GM19025 (cell line): ENCODE data around the gene CTNNA2.
"Not testable (repeated sequence)": the region's sequence is repeated elsewhere in the genome, so short reads cannot be mapped to it uniquely, and the experiment has no call there.

ENCODE experiments used
- ATAC-seq: cut with Tn5 transposase; IDR thresholded peaks from one replicate; pipeline ENCODE4 v1.9.1; 2021; ENCODE audit warnings: mild to moderate bottlenecking, low read depth, moderate library complexity; ENCODE audit not compliant: unreplicated experiment

The CTNNA2 gene

DNA sequence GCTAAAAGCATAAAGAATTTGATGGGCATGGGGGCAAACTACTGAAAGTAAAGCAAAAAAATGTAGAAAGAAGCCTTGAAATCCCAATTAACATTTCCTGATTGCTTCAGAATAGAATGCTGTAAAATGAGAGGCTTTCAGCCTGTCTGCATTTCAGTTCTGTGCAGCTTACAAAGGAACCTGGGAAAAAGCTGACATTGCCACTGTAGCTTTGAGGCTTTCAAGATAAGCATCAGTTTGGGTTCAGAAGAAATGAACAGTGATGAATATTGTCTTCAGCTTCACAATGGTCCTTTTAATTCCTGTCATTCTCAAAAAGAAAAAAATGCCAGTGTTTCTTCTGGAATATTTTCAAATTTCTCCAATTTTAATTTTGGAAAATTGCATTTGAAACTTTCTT lies 549.0 kb downstream of the CTNNA2 start:
- no peak for ATAC-seq

GRCh38 chr2:80062298-80062697 lies 549.4 kb downstream of the CTNNA2 start:
- ATAC-seq: no peak

DNA sequence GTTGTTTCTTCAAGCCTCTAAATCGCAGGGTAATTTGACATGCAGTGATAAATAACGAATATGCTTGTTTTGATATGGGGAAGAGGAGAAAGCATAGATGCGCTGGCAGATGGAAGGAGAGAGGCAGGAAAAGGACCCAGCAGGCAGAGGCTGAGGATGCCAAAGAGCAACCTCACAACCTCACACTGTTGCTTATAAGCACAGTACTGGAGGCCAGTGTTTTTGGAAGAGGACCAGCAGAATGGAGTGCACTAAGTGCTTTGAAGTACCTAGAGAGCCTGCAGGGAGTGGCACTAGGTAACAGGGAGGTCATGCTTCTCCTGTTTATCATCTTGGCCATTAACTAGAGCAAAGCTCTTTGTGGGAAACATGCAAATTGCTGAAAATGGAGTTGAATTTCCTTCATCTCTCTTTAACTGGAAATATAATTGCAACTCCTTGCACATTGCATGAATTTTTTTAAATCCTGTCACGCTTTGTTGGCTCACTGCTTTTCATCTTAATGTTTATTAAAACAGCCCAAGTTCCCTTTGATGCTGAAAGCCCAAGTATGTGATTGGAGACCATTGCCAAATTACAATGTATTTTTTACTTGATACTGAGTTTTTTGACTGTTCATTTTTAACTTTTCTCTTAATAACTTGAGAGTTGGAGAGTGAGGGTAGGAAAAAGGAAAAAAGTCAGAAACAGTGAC lies 555.3 kb downstream of the CTNNA2 start:
- ATAC-seq: no peak

- ATAC-seq: no peak
Measured at GRCh38 chr2:80070587-80070986, 557.7 kb downstream of the CTNNA2 start.

DNA sequence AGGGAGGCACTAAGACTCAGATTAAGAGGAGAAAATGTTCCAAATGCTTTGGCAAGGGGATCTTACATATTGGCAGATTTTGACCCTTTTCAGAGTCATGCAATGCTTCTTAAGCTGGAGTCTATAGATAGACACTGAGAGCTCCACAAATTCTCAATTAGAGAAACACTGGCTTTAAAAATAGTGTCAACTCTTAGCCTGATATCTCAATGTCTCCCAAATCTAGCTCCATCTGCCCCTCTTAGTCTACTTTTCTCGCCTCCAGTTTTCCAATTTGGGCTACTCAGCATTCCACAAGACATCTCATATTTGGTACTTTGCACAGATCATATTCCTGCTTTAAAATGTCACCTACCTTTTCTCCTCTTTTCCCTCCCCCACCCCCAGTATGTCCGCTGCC lies 559.1 kb downstream of the CTNNA2 start:
- ATAC-seq: no peak

DNA sequence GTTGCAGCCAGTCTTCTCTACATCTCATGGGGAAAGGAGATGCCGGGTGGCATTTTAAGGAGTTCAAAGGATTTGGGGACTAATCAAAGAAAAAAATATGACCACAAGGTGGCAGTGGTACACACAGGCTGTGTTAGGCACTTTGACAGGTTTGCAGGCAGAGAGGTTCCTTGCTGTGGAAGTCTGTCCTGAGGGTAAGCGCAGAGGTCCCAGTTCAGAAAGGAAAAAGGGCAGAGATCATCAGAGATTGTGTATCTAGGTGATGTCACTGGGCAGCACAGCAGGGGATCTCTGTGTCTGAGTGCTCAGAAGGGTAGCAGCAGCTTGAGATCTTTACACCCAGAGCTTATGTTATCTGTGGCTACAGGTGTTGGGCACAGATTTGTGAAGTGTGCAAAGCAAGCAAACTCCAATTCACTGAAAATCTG lies 560.3 kb downstream of the CTNNA2 start:
- ATAC-seq: no peak

- no peak for ATAC-seq
Measured at GRCh38 chr2:80074321-80075070, 561.6 kb downstream of the CTNNA2 start.

DNA sequence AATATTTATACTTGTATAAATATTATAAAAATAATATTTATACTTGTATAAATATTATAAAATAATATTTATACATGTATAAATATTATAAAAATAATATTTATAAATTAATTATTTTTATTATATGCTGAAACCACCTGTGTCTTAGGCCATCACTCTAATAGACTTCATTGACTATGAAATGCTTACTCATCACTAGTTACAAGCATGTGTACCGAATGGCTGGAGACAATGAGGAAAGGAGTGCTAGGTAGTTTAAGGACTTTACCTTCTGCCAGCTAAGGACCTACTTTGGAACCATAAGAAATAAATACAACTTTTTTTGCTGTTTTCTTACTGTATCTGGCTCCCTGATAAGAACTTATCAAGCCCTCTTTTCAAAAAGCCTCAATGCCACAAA lies 562.9 kb downstream of the CTNNA2 start:
- no peak for ATAC-seq

- no peak for ATAC-seq
Measured at GRCh38 chr2:80078290-80079036, 565.6 kb downstream of the CTNNA2 start.

- no peak for ATAC-seq
Measured at GRCh38 chr2:80080957-80081356, 568.1 kb downstream of the CTNNA2 start.

DNA sequence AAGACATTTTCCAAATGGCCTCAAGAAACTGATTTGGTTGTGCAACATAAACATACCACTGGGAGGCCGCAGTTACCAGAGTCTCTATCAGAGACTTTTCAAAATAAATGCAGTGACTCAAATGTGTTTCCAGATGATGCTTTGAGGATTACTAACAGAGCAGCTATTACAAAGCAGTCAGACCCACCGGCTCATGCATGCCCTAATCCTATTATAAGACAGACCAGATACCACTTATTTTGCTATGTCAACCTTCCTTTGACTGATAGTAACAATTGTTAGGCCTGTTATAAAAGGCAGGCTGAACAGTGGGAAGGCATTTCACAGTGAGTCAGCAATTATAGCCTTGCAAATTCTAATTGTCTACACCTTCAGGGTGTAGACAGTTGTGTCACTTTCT lies 574.0 kb downstream of the CTNNA2 start:
- no peak for ATAC-seq

DNA sequence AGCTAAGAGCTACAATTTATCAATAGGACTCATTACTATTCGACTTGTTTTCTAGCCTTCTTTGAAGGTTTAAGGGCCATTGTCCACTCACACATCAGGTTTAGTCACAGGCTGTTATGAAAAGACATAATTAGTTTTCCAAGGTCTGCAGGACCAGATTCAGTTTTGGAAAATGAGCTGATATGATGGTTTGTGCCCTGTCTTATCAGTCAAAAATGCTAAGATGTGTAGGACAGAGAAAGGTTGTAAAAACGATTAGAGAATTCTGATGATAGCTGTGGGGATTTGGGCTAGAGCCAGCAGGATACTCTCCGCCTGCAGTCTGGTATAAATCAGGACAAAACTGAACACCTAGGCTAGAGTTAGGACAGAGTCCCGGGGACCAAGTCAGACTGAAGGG lies 578.4 kb downstream of the CTNNA2 start:
- no peak for ATAC-seq

- no peak for ATAC-seq
Measured at GRCh38 chr2:80092474-80092873, 579.6 kb downstream of the CTNNA2 start.

DNA sequence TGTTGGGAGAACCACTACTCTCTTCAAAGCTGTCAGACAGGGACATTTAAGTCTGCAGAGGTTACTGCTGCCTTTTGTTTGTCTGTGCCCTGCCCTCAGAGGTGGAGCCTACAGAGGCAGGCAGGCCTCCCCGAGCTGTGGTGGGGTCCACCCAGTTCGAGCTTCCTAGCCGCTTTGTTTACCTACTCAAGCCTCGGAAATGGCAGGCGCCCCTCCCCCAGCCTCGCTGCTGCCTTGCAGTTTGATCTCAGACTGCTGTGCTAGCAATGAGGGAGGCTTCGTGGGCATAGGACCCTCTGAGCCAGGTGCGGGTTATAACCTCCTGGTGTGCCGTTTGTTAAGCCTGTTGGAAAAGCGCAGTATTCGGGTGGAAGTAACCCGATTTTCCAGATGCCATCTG lies 585.7 kb downstream of the CTNNA2 start:
- ATAC-seq: not testable (repeated sequence)

- ATAC-seq: no peak
Measured at GRCh38 chr2:80102026-80102425, 589.2 kb downstream of the CTNNA2 start.

- ATAC-seq: no peak
Measured at GRCh38 chr2:80105015-80105640, 592.3 kb downstream of the CTNNA2 start.

- no peak for ATAC-seq
Measured at GRCh38 chr2:80111185-80111584, 598.3 kb downstream of the CTNNA2 start.

GRCh38 chr2:80112790-80113189 lies 599.9 kb downstream of the CTNNA2 start:
- ATAC-seq: no peak

DNA sequence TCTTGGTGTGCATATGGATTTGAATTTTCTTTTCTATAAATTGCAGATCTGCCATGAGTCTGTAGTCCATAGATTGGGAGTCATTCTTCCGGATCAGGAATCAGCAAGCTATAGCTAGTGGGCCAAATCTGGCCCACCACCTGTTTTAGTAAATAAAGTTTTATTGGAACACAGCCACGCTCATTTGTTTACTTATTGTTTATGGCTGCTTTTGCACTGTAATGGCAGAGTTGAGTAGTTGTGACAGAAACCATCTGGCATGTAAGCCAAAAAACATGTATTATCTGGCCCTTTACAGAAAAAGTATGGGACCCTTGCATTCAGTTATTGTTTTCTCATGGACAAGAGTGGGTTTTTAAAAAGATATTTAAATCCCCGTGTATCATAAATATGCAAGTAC lies 600.5 kb downstream of the CTNNA2 start:
- no peak for ATAC-seq

- no peak for ATAC-seq
Measured at GRCh38 chr2:80114812-80115211, 602.0 kb downstream of the CTNNA2 start.

- no peak for ATAC-seq
Measured at GRCh38 chr2:80117401-80117800, 604.5 kb downstream of the CTNNA2 start.
